Cardiac septum (tissue), 1 donor: ENCODE data around the gene CD48. TPM values are rescaled to one million over a fixed set of nuclear protein-coding genes. Genes with fewer than 3 reads are reported as not detected.
A peak's percentile ranks its signal among the peaks of the same experiment; 100 is the strongest.
"Not testable (repeated sequence)": the region's sequence is repeated elsewhere in the genome, so short reads cannot be mapped to it uniquely, and the experiment has no call there.

ENCODE experiments used
- DNase-seq: peaks from one replicate; pipeline ENCODE4 v3.0.0-alpha.2; 2020; ENCODE audit warnings: low spot score
- intact Hi-C: fragments of 100-400 bp; cut with DNase I; formaldehyde crosslinking; loops from one replicate; pipeline ENCODE4 v1.14.0; 2022
- total RNA-seq: library from RNA; stranded (reverse); fragmentation: NEBNext Ultra II Directional; extraction: Animal tissue kit (Norgen Biotek cat#: 25700); gene quantifications from one replicate; pipeline ENCODE4 v1.2.1, GENCODE V29; 2021
- donor health status: DM: no; HTN: no; CAD: no.

Gene CD48
- total RNA-seq, 1 donor from 2014 or later: 1.00 TPM

DNA sequence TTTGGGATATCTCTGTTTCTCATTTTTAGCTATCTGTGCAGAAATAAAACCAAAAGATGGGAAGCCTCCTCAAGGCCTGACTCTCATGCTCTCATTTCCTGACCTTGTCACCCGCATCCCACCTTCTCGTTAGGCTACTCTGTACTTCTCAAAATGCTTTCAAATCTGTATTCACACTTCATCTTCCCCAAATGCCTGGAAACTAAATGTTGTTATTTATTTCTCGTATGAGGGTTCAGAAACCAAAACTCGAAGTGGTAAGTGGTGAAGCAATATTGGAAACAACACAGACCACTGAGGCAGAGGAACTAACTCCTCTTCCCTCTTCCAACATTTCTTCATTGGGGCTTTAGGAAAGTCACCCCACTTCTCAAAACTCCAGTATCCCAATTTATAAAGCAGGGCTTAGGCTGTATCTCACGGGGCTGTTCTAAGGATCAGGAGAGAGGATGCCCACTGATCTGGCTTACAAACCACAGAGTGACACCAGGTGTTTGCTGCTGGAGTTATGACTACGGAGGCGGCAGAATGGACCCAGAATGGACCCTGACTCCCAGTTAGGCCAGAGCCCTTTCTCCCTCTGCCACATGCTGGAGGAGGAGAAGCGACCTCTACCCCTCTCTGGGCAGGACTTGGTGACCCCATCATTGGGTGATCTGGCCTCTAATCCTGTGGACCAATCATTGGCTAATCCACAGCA is 31.0 kb upstream of the CD48 start:
- intact Hi-C loops: no loop called here
- DNase-seq: no peak

DNA sequence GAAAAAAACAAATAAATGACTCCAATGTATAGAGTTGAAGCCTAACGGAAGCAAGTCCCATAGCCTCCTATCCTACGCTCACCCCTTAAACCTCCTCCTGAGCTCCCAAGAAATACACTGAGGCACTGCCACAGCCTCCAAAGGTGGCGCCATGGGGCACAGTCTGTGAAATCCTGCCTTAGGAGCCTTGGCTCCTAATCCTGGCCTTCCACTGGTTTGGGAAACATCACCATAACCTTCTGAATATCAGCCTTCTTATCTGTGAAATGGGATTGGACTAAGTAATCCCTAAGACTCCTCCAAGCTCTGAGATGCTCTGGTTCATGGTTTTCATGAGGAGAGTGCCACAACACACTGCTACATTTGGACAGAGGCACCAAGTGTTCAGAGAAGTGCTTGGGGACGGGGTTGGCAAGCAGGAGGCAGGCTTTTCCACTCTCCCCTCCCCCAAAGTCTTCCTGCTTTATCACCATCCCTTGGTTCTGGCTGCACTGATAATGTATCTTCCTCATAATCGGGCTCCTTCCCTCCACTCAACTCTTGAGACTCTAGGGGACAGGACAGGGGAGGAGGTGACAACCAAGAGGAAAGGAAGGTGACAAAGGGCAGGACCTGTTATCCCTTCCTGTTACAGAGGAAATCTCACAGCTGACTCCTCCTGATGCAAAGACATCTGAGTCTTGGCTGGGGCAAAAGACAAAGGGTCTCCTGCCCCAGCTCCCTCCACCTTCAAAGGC is 30.2 kb upstream of the CD48 start:
- intact Hi-C loops: no loop called here
- DNase-seq: no peak

GRCh38 chr1:160741092-160741501 is 29.5 kb upstream of the CD48 start:
- no peak for DNase-seq
- intact Hi-C loops: no loop called here

DNA sequence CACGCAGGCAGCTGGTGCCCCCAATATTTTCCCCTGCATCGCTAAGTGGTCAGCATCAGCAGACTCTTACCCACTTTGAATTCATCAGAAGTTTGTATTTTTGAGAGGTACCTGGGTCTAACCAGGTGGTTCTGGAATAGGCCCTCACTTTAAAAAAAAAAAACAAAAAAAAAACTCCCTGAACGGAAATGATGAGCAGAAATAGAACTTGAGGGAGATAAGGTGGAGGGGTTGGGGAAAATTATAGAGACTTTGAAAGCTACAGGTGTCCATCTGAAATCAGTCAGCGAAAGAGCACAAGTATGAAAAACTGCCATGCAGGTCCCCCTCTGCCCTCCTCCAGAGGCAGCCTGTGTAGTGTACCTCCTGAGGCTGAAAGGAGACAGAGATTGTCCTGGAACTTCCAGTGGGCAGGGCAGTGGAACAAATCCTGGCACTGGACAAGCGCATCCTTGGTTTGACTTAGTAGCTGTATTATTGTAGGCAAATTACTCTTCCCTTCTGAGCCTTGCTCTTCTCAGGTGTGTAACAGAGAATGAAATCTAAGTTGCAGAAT is 28.6 kb upstream of the CD48 start:
- intact Hi-C loops: no loop called here
- no peak for DNase-seq

- DNase-seq: no peak
- intact Hi-C loops: no loop called here
Measured at GRCh38 chr1:160739098-160739511, 27.5 kb upstream of the CD48 start, which contains the start of gene SLAMF7. TSS of gene SLAMF7 (plus strand) at chr1:160739247. CDS start at chr1:160739302, 55 bp downstream.

DNA sequence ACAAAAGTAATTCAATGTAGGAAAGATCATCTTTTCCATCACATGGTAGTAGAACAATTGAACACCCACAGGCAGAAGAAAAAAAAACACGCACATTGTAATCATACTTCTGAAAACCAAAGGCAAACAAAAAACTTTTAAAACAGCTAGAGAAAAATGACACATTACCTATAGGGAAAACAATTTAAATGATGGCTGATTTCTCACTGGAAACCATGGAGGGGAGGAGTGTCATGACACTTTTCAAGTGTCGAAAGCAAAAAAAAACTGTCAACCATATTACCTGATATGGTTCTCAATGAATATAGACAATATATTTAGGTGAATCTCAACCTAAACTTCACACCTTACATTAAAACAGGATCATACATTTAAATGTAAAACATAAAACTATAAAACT is 26.6 kb upstream of the CD48 start:
- intact Hi-C loops: no loop called here
- DNase-seq: no peak

GRCh38 chr1:160734301-160734700 is 22.7 kb upstream of the CD48 start:
- intact Hi-C loops: no loop called here
- no peak for DNase-seq

DNA sequence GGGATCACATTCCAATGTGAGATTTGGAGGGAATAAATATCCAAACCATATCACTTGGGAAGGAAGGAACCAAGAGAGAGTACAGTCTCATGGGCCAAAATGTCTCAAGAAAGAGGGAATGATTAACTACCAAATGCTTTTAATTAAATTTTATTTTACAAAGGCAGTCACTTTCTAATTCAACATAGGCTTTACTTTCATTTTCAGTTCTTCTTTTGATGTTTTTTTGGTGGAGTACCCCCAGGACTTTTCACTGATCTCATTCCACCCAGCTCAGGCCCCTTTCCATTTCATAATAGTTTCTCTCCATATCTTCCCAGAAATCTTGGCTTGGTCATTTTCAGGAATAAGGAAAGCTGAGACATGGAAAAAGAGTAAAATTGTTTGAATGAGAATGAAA is 22.3 kb upstream of the CD48 start:
- intact Hi-C loops: no loop called here
- no peak for DNase-seq

- DNase-seq: no peak
- intact Hi-C loops: no loop called here
Measured at GRCh38 chr1:160731990-160732389, 20.4 kb upstream of the CD48 start.

DNA sequence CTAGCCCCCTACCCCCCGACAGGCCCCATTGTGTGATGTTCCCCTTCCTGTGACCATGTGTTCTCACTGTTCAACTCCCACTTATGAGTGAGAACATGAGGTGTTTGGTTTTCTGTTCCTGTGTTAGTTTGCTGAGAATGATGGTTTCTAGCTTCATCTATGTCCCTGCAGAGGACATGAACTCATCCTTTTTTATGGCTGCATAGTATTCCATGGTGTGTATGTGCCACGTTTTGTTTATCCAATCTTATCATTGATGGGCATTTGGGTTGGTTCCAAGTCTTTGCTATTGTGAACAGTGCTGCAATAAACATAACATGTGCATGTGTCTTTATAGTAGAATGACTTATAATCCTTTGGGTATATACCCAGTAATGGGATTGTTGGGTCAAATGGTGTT is 19.9 kb upstream of the CD48 start:
- DNase-seq, intact Hi-C loops: not testable (repeated sequence)

- DNase-seq: no peak
- intact Hi-C loops: loop anchor here (2.0 to 5.0 kb wide), 4 partner anchors 104 to 375 kb away; partner anchors contain the start of gene ITLN2
Measured at GRCh38 chr1:160727316-160727640, 15.7 kb upstream of the CD48 start.

DNA sequence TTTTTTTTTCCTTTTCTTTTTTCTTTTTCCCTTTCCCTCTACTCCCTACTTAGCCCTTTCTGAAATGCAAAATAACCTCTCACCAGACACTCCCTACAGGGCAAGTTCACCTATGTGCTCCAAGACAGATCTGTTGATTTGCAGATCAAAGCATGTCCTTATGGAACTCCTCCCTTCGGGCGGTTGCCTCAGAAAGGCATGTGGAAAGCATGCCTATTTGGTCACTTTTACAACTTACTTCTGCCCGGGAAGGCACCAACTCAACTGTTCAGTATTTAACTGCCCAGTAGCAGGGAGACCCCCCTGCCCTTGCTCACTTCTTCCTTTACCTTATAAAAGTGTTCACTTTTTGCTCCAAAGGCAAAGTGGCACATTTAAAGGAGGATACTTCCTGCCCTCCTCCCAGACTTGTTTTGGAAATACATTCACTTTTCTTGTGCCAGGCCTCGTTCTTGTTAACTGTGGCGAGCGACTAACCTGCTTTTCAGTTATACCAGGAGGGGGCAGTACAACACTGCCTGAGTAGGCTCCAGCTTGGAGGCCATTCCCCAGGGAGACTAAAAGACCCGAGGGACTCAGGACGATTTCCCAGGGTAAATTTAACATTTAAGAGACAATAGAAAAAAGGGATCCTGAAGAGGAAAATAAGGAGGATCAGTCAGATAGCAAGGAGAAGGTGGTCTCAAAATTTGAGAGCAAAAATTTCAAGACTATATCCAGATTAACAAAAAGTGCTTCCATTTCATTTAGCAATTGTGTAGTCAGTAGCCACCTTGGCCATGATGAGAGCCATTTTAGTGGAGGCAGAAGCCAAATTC is 15.1 kb upstream of the CD48 start:
- intact Hi-C loops: loop anchor here (2.0 to 5.0 kb wide), 4 partner anchors 104 to 376 kb away; partner anchors contain the start of gene ITLN2
- DNase-seq: peak; percentile 79

GRCh38 chr1:160726114-160726497 is 14.5 kb upstream of the CD48 start:
- DNase-seq: no peak

GRCh38 chr1:160724465-160725242 is 13.0 kb upstream of the CD48 start:
- intact Hi-C loops: loop anchor here (5.0 kb wide), 2 partner anchors 228 to 378 kb away; partner anchors contain the start of gene ITLN2
- no peak for DNase-seq

More at GRCh38 chr1:160726114-160726497, 14.5 kb upstream of the CD48 start:
- intact Hi-C loops: loop anchor here (2.0 to 5.0 kb wide), 4 partner anchors 105 to 376 kb away; partner anchors contain the start of gene ITLN2

DNA sequence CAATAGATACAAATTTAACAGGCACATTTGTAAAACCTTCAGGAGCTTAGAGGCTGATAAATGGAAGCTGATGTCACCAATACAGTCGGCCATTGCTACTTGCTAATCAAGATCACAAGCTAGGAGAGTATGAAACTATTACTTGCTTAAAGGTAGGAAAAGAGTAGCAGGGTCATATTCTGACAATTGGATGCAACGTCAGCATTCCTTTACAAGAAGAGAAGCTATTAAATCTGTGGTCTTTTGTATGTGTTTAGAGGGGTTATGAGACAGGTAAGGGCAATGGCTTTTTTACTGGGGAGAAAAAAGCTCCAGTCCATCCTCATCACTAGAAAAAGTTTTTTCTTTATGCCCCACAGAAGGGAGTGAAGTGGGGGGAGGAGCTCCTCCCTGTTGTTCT is 11.7 kb upstream of the CD48 start:
- DNase-seq: no peak
- intact Hi-C loops: no loop called here

GRCh38 chr1:160722726-160723125 is 11.1 kb upstream of the CD48 start:
- DNase-seq: no peak
- intact Hi-C loops: no loop called here

DNA sequence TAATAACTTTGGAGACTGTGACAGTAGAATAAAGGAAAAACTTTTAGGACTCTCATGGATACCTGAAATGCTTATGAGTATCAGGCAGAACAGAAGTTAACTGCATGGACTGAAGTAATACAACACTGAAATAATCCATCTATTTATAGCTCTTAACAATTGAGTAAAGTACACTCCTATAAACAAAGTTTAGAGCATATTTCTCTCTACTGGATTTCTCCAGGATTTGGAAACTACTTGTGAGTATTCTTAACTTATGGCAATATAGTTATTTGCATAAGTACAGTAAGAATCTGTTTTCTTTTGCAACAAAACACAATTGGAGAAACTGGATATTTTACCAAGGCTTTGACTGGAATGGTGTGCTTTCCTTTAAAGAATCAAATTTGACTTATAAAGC is 9.9 kb upstream of the CD48 start:
- DNase-seq: no peak
- intact Hi-C loops: no loop called here

DNA sequence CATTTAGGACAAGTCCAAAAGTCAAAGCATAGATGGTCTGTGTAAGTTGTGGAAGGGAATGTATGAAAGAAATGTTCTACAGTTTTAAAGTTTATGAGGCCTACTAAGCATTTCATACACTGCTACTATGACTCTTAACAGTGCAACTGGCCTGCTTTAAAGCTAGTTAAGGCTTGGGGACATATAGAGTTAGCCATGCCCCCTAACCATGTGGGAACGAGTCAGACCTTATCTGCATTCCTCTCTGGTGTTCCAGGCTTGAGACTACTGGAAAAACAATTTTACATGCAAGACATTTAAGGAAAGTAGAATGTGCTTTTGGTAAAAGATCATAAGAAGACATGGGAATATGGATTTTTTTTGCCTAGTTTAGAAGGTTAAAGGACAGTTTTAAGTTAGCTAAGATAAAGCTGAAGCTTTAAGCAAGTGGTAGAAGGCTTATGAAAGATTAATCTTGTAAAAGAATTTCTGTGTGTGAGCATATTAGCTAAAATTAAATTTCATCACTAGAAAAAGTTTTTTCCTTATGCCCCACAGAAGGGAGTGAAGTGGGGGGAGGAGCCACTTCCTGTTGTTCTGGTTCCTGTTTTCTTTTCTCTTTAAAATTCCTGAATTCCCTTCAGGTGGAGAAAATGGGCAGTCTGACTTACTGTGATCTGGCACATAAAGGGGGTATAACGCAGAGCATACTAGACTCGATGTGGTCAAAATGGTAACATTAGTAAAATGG is 8.9 kb upstream of the CD48 start:
- no peak for DNase-seq
- intact Hi-C loops: no loop called here
